Measurements from ENCODE around the gene TSPAN18. TPM values are rescaled to one million over a fixed set of nuclear protein-coding genes. Genes with fewer than 3 reads are reported as not detected.

The TSPAN18 gene
- total and polyA plus RNA-seq, 2 of the 4 experiments (the other 2 are of a cell fraction): 0.36 to 1.1 TPM

GRCh38 chr11:44912270-44912987 is 185.7 kb downstream of the TSPAN18 start:
- H2AFZ ChIP-seq (replicated peaks; ENCODE audit: low read length, poor library complexity): no peak overlapping the region
- H4K20me1 ChIP-seq (ENCODE audit: insufficient read depth, low read length): no peaks in the 10 kb centered on the region
- intact Hi-C loops (cut with micrococcal nuclease) (loop anchor here (5.0 kb wide), 1 partner anchor 185 kb away; the partner anchor contains the start of gene TSPAN18), in situ Hi-C loops (cut with MboI; ENCODE audit: low sequenced_read_pairs) (loop anchor here (25.0 kb wide), 1 partner anchor 800 kb away; no protein-coding TSS in a partner anchor), dilution Hi-C loops (cut with HindIII; ENCODE audit: low sequenced_read_pairs, unreplicated experiment) (no loop called here)
- no peak overlapping the region for H2BK20ac ChIP-seq (ENCODE audit: low read depth, low read length)
- no peak overlapping the region for H3K18ac ChIP-seq (ENCODE audit: low read depth, low read length)
- no peak overlapping the region for H2AK9ac ChIP-seq (replicated peaks; ENCODE audit: low read depth, low read length, poor library complexity)
- no peak overlapping the region for H3K4ac ChIP-seq (ENCODE audit: low read depth, low read length)
- H2BK15ac ChIP-seq (ENCODE audit: low read depth, low read length): no peak overlapping the region
- ChIA-PET POLR2A (ENCODE audit: unreplicated experiment) (no interaction called here), CTCF (interaction anchor here (1.4 to 2.0 kb wide), 2 partner anchors 188 to 295 kb away, joined by 5 to 6 read pairs; no protein-coding TSS in a partner anchor)
- H3K9me1 ChIP-seq (ENCODE audit: insufficient read depth, low read length): no peaks in the 10 kb centered on the region
- no peaks in the 10 kb centered on the region for H3K9me3 ChIP-seq (ENCODE audit: control insufficient read depth, insufficient read depth, low read length)
- no peak overlapping the region for H4K5ac ChIP-seq (ENCODE audit: low read depth, low read length)
- no peak overlapping the region for H3K14ac ChIP-seq (replicated peaks; ENCODE audit: low read depth, low read length)
- 86% methylated on average over 6 of the region's 12 CpGs; no CpG with 5 or more reads in 1 of the 2 experiments for WGBS, 2 experiments (ENCODE audit: extremely low coverage in 2 of 2, insufficient read length in 1 of 2)
- H3K27me3 ChIP-seq (ENCODE audit: control insufficient read depth, insufficient read depth, low read length): peaks cover 6% of the 10 kb centered on the region
- H4K91ac ChIP-seq (ENCODE audit: insufficient read depth, low read depth, low read length): no peak overlapping the region
- H3K4me3 ChIP-seq (ENCODE audit: insufficient read depth, low read depth, low read length): no peak overlapping the region
- no peak overlapping the region for H3K9ac ChIP-seq (ENCODE audit: low read depth, low read length)
- no peaks in the 10 kb centered on the region for H3K79me1 ChIP-seq (ENCODE audit: low read depth in 1 of 2, low read length in 2 of 2)
- no peaks in the 10 kb centered on the region for H3K36me3 ChIP-seq (ENCODE audit: control insufficient read depth, insufficient read depth, low read length)
- H3K4me1 ChIP-seq (ENCODE audit: control insufficient read depth, insufficient read depth, low read length): peaks cover 1% of the 10 kb centered on the region; the same call in 1 of the 2 replicates
- H2BK120ac ChIP-seq (ENCODE audit: low read depth, low read length): no peak overlapping the region
- no peak overlapping the region for H4K8ac ChIP-seq (ENCODE audit: low read depth in 2 of 2, low read length in 2 of 2)
- no peak overlapping the region for H2AK5ac ChIP-seq (ENCODE audit: low read depth, low read length)
- no TSS peak for BruUV-seq (replicated peaks)
- no peak overlapping the region for H3K56ac ChIP-seq (ENCODE audit: extremely low read depth, insufficient read depth, low read length)
- H2BK5ac ChIP-seq (ENCODE audit: low read depth, low read length, poor library complexity, severe bottlenecking): no peak overlapping the region
- DNase-seq (no peak), ATAC-seq (ENCODE audit: low read depth) (no peak)
- no peak overlapping the region for H3K4me2 ChIP-seq (ENCODE audit: low read depth, low read length)
- no peak overlapping the region for H3K23ac ChIP-seq (ENCODE audit: low read depth, low read length)
- H3K27ac ChIP-seq (ENCODE audit: insufficient read depth, low read length): no peak overlapping the region
- TF ChIP-seq BHLHE40 (IDR thresholded peaks at IDR 0.05; ENCODE audit: low read depth, low read length) (no peak), USF2 (IDR thresholded peaks at IDR 0.05; ENCODE audit: low read depth, low read length) (no peak), CTCF (conservative IDR thresholded peaks at IDR 0.05; ENCODE audit: low read depth, low read length) (no peak), NFE2L2 (IDR thresholded peaks at IDR 0.05; ENCODE audit: low read depth, low read length) (no peak), MXI1 (IDR thresholded peaks at IDR 0.05; ENCODE audit: borderline replicate concordance, low read depth, low read length) (no peak), FOS (IDR thresholded peaks at IDR 0.05; ENCODE audit: low read depth, low read length) (no peak), POLR2A (IDR thresholded peaks at IDR 0.05; ENCODE audit: low read depth, low read length) (no peak), CEBPB (IDR thresholded peaks at IDR 0.05; ENCODE audit: low read depth, low read length) (no peak), RCOR1 (IDR thresholded peaks at IDR 0.05; ENCODE audit: insufficient replicate concordance, low read length) (no peak), SMC3 (IDR thresholded peaks at IDR 0.05; ENCODE audit: low read depth, low read length) (no peak), RAD21 (IDR thresholded peaks at IDR 0.05; ENCODE audit: low read length) (no peak), MAZ (IDR thresholded peaks at IDR 0.05; ENCODE audit: borderline replicate concordance, low read depth, low read length) (no peak), CHD1 (IDR thresholded peaks at IDR 0.05; ENCODE audit: low read depth, low read length) (no peak), MAFK (IDR thresholded peaks at IDR 0.05; ENCODE audit: low read depth, low read length) (no peak), ELK1 (IDR thresholded peaks at IDR 0.05; ENCODE audit: borderline replicate concordance, low read depth, low read length) (no peak)

Data from IMR-90 (cell line).